CD8-positive, alpha-beta memory T cell (primary cell): ENCODE results near the gene CCDC106. TPM values are rescaled to one million over a fixed set of nuclear protein-coding genes. Genes with fewer than 3 reads are reported as not detected.

ENCODE experiments used
- CTCF ChIA-PET: fragments of 350-600 bp; sonication (Branson Sonifier 250); formaldehyde crosslinking; loops from one replicate; lab custom pipeline; 2021; ENCODE audit warnings: antibody characterized with exemption; lab: Charles Lee
- POLR2A ChIA-PET: fragments of 350-600 bp; sonication (Branson Sonifier 250); formaldehyde crosslinking; loops from one replicate; lab custom pipeline; 2021; ENCODE audit warnings: antibody characterized with exemption; lab: Charles Lee
- DNase-seq, 5 donors: peaks; one replicate each; pipeline versions ENCODE4 v3.0.0 to v3.0.0-alpha.2; 2020 to 2022; ENCODE audit warnings: mixed read lengths in 1 of 5
- H3K27ac ChIP-seq: one replicate; pipeline ENCODE4 v1.7.0; 2013; ENCODE audit warnings: low read depth, mild to moderate bottlenecking, low read length, moderate library complexity
- H3K27me3 ChIP-seq: 2 replicates; pipeline ENCODE4 v1.7.0; 2013; ENCODE audit warnings: low read length, mild to moderate bottlenecking; ENCODE audit not compliant: insufficient read depth, poor library complexity, severe bottlenecking
- H3K36me3 ChIP-seq: 2 replicates; pipeline ENCODE4 v1.7.0; 2013; ENCODE audit warnings: mild to moderate bottlenecking, low read length, moderate library complexity; ENCODE audit not compliant: insufficient read depth
- H3K4me1 ChIP-seq: 2 replicates; pipeline ENCODE4 v1.7.0; 2013; ENCODE audit warnings: mild to moderate bottlenecking, low read length, moderate library complexity; ENCODE audit not compliant: insufficient read depth
- H3K4me3 ChIP-seq: 2 replicates; pipeline ENCODE4 v1.7.0; 2013; ENCODE audit warnings: mild to moderate bottlenecking, low read length
- H3K9me3 ChIP-seq: 2 replicates; pipeline ENCODE4 v1.7.0; 2013; ENCODE audit warnings: mild to moderate bottlenecking, low read length
- H3K27ac Mint-ChIP-seq, 8 donors: one replicate each; pipeline ENCODE4 v1.8.0; 2020 to 2021; ENCODE audit warnings: mixed read lengths in 8 of 8, mild to moderate bottlenecking in 6 of 8, inconsistent platforms in 3 of 8, moderate library complexity in 3 of 8
- H3K27me3 Mint-ChIP-seq, 2 donors: one replicate each; pipeline ENCODE4 v1.8.0; 2020 to 2021; ENCODE audit warnings: mixed read lengths in 2 of 2, mild to moderate bottlenecking in 1 of 2, moderate library complexity in 1 of 2
- H3K36me3 Mint-ChIP-seq, 3 donors: one replicate each; pipeline ENCODE4 v1.8.0; 2020 to 2021; ENCODE audit warnings: mixed read lengths in 3 of 3, inconsistent platforms in 1 of 3, mild to moderate bottlenecking in 1 of 3
- H3K4me1 Mint-ChIP-seq, 3 donors: one replicate each; pipeline ENCODE4 v1.8.0; 2020 to 2021; ENCODE audit warnings: mixed read lengths in 3 of 3, inconsistent platforms in 1 of 3, mild to moderate bottlenecking in 1 of 3
- H3K4me3 Mint-ChIP-seq, 7 donors: one replicate each; pipeline ENCODE4 v1.8.0; 2020 to 2021; ENCODE audit warnings: mixed read lengths in 7 of 7, mild to moderate bottlenecking in 6 of 7, moderate library complexity in 4 of 7, inconsistent platforms in 2 of 7
- H3K9me3 Mint-ChIP-seq, 5 donors: one replicate each; pipeline ENCODE4 v1.8.0; 2020 to 2022; ENCODE audit warnings: mixed read lengths in 5 of 5, mild to moderate bottlenecking in 3 of 5, moderate library complexity in 2 of 5, inconsistent platforms in 1 of 5
- polyA plus RNA-seq: library from polyadenylated mRNA; unstranded; fragments of 300-500 nt; fragmentation: Illumina TruSeq; gene quantifications from one replicate; pipeline ENCODE4 v1.2.3, GENCODE V29; 2021
- total RNA-seq, 2 experiments: library from RNA; stranded (reverse); gene quantifications; one replicate each; pipeline ENCODE4 v1.2.3, GENCODE V29; 2021

Gene CCDC106
- total and polyA plus RNA-seq, 3 experiments from 2014 or later, result 0.54 to 2.2 (median 2.0) TPM

DNA sequence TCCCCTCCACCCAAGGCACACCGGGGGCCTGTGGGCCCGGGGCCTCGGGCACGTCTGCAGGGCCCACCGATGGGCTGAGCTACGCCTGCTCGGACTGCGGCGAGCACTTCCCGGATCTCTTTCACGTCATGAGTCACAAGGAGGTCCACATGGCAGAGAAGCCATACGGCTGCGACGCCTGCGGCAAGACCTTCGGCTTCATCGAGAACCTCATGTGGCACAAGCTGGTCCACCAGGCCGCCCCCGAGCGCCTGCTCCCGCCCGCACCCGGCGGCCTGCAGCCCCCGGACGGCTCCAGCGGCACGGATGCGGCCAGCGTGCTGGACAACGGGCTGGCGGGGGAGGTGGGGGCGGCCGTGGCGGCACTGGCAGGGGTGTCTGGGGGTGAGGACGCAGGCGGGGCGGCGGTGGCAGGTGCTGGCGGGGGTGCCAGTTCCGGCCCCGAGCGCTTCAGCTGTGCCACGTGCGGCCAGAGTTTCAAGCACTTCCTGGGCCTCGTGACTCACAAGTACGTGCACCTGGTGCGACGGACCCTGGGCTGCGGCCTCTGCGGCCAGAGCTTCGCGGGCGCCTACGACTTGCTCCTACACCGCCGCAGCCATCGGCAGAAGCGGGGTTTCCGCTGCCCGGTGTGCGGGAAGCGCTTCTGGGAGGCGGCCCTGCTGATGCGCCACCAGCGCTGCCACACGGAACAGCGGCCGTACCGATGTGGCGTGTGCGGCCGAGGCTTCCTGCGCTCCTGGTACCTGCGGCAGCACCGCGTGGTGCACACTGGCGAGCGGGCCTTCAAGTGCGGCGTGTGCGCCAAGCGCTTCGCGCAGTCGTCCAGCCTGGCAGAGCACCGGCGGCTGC is 32.2 kb upstream of the CCDC106 start:
- Mint-ChIP-seq H3K4me3 (no peak overlapping the region), H3K4me1 (peaks cover 23 to 38% (median 34%) of the 10 kb centered on the region in 3 donors), H3K27me3 (no peaks in the 10 kb centered on the region), H3K9me3 (no peaks in the 10 kb centered on the region), H3K27ac (no peak overlapping the region), H3K36me3 (peaks cover 0 to 43% (median 7%) of the 10 kb centered on the region in 3 donors)
- no peak for DNase-seq
- H3K27me3 ChIP-seq, result no peaks in the 10 kb centered on the region
- no peaks in the 10 kb centered on the region for H3K36me3 ChIP-seq
- peaks cover 7% of the 10 kb centered on the region for H3K4me1 ChIP-seq
- no peaks in the 10 kb centered on the region for H3K9me3 ChIP-seq
- CTCF ChIA-PET, result interaction anchor here (0.7 kb wide), 1 partner anchor 16 kb away, joined by 3 read pairs; no protein-coding TSS in a partner anchor
- POLR2A ChIA-PET, result no interaction called here
- H3K27ac ChIP-seq, result no peak overlapping the region
- H3K4me3 ChIP-seq, result no peak overlapping the region

DNA sequence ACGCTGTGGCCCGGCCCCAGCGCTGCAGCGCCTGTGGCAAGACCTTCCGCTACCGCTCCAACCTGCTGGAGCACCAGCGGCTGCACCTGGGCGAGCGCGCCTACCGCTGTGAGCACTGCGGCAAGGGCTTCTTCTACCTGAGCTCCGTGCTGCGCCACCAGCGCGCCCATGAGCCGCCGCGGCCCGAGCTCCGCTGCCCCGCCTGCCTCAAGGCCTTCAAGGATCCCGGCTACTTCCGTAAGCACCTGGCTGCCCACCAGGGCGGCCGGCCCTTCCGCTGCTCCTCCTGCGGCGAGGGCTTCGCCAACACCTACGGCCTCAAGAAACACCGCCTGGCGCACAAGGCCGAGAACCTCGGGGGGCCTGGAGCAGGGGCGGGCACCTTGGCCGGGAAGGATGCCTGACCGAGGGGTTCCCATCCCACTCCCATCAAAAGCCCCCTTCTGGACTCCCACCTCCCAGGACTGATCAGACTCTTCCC is 31.6 kb upstream of the CCDC106 start:
- DNase-seq, result no peak
- H3K9me3 ChIP-seq, result no peaks in the 10 kb centered on the region

DNA sequence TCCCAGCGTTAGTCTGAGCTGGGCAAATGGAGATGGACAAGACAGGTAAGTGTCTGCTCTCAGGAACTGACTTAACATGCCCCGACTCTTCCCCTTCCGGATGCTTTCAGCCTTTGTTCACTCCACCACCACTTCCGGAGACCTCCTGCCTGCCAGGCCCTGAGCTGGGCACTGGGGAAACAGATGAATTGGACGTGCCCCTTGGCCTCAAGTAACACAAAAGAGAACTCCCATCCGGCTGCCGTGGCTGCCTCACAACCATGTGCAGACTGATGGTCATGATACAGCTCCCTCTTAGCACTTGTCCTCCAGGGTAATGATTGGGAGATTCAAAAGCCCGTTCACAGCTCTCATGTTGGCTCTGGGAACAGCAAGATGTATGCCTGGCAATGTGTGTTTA is 30.6 kb upstream of the CCDC106 start:
- H3K4me1 ChIP-seq, result peaks cover 11% of the 10 kb centered on the region
- Mint-ChIP-seq H3K36me3 (peaks cover 0 to 31% (median 7%) of the 10 kb centered on the region in 3 donors), H3K4me1 (peaks cover 18 to 30% (median 23%) of the 10 kb centered on the region in 3 donors), H3K27ac (peak overlapping the region in 2 of 8 donors; percentile 26 to 80), H3K27me3 (no peaks in the 10 kb centered on the region), H3K4me3 (no peak overlapping the region), H3K9me3 (no peaks in the 10 kb centered on the region)
- CTCF ChIA-PET, result interaction anchor here (0.7 to 2.7 kb wide), 2 partner anchors 11 to 15 kb away, joined by 3 to 10 read pairs; partner anchors contain the start of gene ZNF865
- H3K9me3 ChIP-seq, result no peaks in the 10 kb centered on the region
- H3K4me3 ChIP-seq, result no peak overlapping the region
- no peak for DNase-seq
- POLR2A ChIA-PET, result no interaction called here
- no peaks in the 10 kb centered on the region for H3K27me3 ChIP-seq
- H3K36me3 ChIP-seq, result no peaks in the 10 kb centered on the region
- H3K27ac ChIP-seq, result no peak overlapping the region

More for the DNA sequence above, 31.6 kb upstream of the CCDC106 start:
- no peak overlapping the region for H3K27ac ChIP-seq
- H3K4me3 Mint-ChIP-seq, result no peak overlapping the region
- ChIA-PET POLR2A (no interaction called here), CTCF (interaction anchor here (2.7 kb wide), 1 partner anchor 10 kb away, joined by 10 read pairs; the partner anchor contains the start of gene ZNF865)
- no peaks in the 10 kb centered on the region for H3K36me3 ChIP-seq
- no peaks in the 10 kb centered on the region for H3K27me3 ChIP-seq
- H3K27me3 Mint-ChIP-seq, result no peaks in the 10 kb centered on the region
- H3K4me1 ChIP-seq, result peaks cover 11% of the 10 kb centered on the region
- no peak overlapping the region for H3K4me3 ChIP-seq
- H3K36me3 Mint-ChIP-seq, result peaks cover 0 to 36% (median 7%) of the 10 kb centered on the region in 3 donors
- H3K9me3 Mint-ChIP-seq, result no peaks in the 10 kb centered on the region
- no peak overlapping the region for H3K27ac Mint-ChIP-seq
- H3K4me1 Mint-ChIP-seq, result peaks cover 22 to 38% (median 31%) of the 10 kb centered on the region in 3 donors

DNA sequence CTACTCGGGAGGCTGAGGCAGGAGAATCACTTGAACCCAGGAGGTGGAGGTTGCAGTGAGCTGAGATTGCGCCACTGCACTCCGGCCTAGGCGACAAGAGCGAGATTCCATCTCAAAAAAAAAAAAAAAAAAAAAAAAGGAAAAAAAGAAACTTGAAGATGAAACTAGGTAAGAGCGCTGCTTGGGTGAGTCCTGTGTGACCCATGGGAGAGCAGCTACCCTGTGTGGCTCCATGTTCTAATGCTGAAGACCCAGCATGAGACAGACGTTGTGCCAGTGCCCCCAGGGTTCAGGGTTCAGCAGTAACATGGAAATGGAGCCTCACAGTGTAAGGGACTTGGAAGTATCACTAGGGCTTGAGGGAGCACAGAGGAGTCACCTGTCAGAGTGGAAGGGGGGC is 29.6 kb upstream of the CCDC106 start:
- Mint-ChIP-seq H3K36me3 (peaks cover 0 to 22% (median 7%) of the 10 kb centered on the region in 3 donors), H3K4me3 (no peak overlapping the region), H3K9me3 (no peaks in the 10 kb centered on the region), H3K27me3 (no peaks in the 10 kb centered on the region), H3K27ac (peak overlapping the region in 2 of 8 donors; percentile 74 to 75), H3K4me1 (peaks cover 20 to 28% (median 21%) of the 10 kb centered on the region in 3 donors)
- ChIA-PET CTCF (interaction anchor here (0.6 to 3.5 kb wide), 4 partner anchors 12 to 151 kb away, joined by 3 to 22 read pairs (median 6); partner anchors contain the start of gene ZNF865), POLR2A (interaction anchor here (0.6 to 0.7 kb wide), 2 partner anchors 34 to 46 kb away, joined by 4 to 10 read pairs; no protein-coding TSS in a partner anchor)
- H3K27ac ChIP-seq, result no peak overlapping the region
- H3K36me3 ChIP-seq, result no peaks in the 10 kb centered on the region
- no peak for DNase-seq
- no peak overlapping the region for H3K4me3 ChIP-seq
- peaks cover 12% of the 10 kb centered on the region for H3K4me1 ChIP-seq
- H3K27me3 ChIP-seq, result no peaks in the 10 kb centered on the region
- H3K9me3 ChIP-seq, result no peaks in the 10 kb centered on the region

DNA sequence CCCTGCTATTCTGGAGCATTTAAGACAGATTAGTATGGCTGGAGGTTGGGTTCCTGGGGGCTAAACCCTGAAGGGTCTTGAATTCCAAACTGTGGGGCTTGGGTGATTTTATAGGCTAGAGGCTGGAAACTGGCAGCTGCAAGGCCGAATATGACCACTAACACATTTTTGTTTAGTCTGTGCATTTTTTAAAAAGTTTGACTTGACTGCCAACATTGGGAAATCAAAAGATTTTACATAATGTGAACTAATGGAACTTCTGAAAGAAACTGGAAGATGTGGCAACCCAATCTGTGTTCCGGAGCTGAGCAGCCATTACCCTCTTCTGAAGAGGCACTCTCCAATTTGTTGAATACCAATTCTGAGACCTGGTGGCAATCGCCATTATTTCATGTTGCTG is 28.7 kb upstream of the CCDC106 start:
- no peak overlapping the region for H3K4me3 Mint-ChIP-seq
- no peaks in the 10 kb centered on the region for H3K27me3 Mint-ChIP-seq
- ChIA-PET POLR2A (no interaction called here), CTCF (interaction anchor here (1.1 to 3.5 kb wide), 2 partner anchors 13 to 152 kb away, joined by 3 to 22 read pairs; no protein-coding TSS in a partner anchor)
- H3K4me1 Mint-ChIP-seq, result peaks cover 26 to 37% (median 29%) of the 10 kb centered on the region in 3 donors
- peaks cover 0 to 21% (median 9%) of the 10 kb centered on the region in 3 donors for H3K36me3 Mint-ChIP-seq
- Histone ChIP-seq H3K27me3 (no peaks in the 10 kb centered on the region), H3K9me3 (no peaks in the 10 kb centered on the region), H3K4me3 (no peak overlapping the region), H3K4me1 (peaks cover 18% of the 10 kb centered on the region), H3K27ac (no peak overlapping the region), H3K36me3 (no peaks in the 10 kb centered on the region)
- H3K9me3 Mint-ChIP-seq, result no peaks in the 10 kb centered on the region
- no peak for DNase-seq
- no peak overlapping the region for H3K27ac Mint-ChIP-seq

DNA sequence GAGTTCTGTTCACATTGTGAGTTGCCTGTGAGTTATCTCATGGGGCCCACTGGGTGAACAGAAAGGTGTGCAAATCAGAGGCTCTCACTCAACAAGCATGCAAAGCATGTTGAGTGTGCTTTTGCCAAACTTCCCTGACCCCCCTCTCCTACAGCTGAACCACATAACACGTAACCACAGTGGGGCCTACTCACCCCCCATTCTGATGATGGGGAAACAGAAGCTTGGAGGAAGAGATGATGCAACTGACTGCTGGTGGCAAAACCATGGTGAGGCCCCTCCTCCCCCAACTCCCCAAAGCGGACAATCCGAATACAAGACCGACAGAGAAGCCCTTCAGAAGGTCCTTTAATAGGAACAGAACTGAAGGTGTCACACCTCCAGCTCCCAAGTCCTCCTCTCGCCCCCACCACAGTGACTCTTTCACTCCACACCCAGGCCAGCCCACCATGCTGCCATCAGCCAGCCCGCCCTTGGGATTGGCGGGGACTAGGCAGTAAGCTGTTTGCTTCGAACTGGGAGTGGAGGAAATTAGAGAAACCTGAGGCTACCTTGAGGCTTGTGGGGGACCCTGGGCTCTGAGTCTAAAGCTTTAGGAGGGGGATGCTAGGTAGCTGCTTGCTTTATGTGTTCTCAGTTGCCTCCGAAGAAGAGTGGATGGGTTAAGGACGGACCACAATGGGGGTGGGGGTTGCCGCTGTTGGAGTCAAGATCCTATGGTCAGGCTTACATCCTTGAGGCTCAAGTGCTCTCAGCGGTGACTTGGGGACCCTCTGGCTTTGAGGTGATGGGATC is 27.4 kb upstream of the CCDC106 start:
- POLR2A ChIA-PET, result no interaction called here
- no peaks in the 10 kb centered on the region for H3K36me3 ChIP-seq
- peak in 1 of 5 donors; percentile 66 for DNase-seq
- Mint-ChIP-seq H3K4me1 (peaks cover 33 to 48% (median 40%) of the 10 kb centered on the region in 3 donors), H3K9me3 (no peaks in the 10 kb centered on the region), H3K27ac (peak overlapping the region in 7 of 8 donors; percentile 59 to 84 (median 75)), H3K27me3 (no peaks in the 10 kb centered on the region), H3K4me3 (peak overlapping the region in 2 of 7 donors; percentile 39 to 40), H3K36me3 (peaks cover 0 to 20% (median 9%) of the 10 kb centered on the region in 3 donors)
- CTCF ChIA-PET, result interaction anchor here (1.1 to 3.5 kb wide), 4 partner anchors 12 to 116 kb away, joined by 3 to 22 read pairs (median 8); partner anchors contain the start of genes ZNF581 and ZNF865
- no peaks in the 10 kb centered on the region for H3K27me3 ChIP-seq
- H3K4me1 ChIP-seq, result peaks cover 29% of the 10 kb centered on the region
- H3K27ac ChIP-seq, result no peak overlapping the region
- no peaks in the 10 kb centered on the region for H3K9me3 ChIP-seq
- H3K4me3 ChIP-seq, result no peak overlapping the region

DNA sequence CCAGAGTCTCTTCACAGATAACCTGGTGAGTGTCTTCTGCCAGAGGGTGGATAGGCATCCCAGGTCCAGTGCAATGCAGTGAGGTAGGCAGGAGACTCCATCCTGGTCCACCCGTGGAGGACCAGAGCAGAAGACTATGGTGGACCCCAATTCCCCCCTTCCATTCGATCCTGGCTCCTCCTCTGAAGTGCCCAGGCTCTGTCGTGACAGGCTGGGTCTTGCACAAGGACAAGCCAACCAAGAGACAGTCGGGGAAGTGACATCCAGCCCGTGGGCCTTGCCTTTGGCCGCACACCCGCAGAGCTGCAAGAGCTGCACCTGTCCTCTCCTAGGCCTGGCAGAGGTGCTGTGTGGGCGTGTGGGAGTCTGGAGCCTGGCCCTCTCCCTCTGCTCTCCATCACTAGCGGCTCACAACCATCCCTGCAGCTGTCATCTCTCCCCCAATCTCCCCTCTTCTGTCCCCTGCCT is 26.8 kb upstream of the CCDC106 start:
- H3K27ac Mint-ChIP-seq, result no peak overlapping the region
- H3K36me3 Mint-ChIP-seq, result peaks cover 0 to 18% (median 9%) of the 10 kb centered on the region in 3 donors
- H3K9me3 Mint-ChIP-seq, result no peaks in the 10 kb centered on the region
- peak overlapping the region in 1 of 7 donors; percentile 40 for H3K4me3 Mint-ChIP-seq
- H3K27me3 Mint-ChIP-seq, result no peaks in the 10 kb centered on the region
- H3K27ac ChIP-seq, result no peak overlapping the region
- POLR2A ChIA-PET, result interaction anchor here (0.5 kb wide), 1 partner anchor 556 kb away, joined by 3 read pairs; no protein-coding TSS in a partner anchor
- peaks cover 37 to 53% (median 46%) of the 10 kb centered on the region in 3 donors for H3K4me1 Mint-ChIP-seq
- no peak for DNase-seq
- H3K4me1 ChIP-seq, result peaks cover 35% of the 10 kb centered on the region
- no peaks in the 10 kb centered on the region for H3K9me3 ChIP-seq
- CTCF ChIA-PET, result interaction anchor here (1.1 to 6.5 kb wide), 5 partner anchors 11 to 117 kb away, joined by 3 to 67 read pairs (median 10); partner anchors contain the start of genes ZNF581 and ZNF865
- H3K36me3 ChIP-seq, result no peaks in the 10 kb centered on the region
- no peaks in the 10 kb centered on the region for H3K27me3 ChIP-seq
- H3K4me3 ChIP-seq, result no peak overlapping the region
